Natural killer cell (primary cell): ENCODE measurements around the gene CLASP1. TPM values are rescaled to one million over a fixed set of nuclear protein-coding genes. Genes with fewer than 3 reads are reported as not detected.
A peak's percentile ranks its signal among the peaks of the same experiment; 100 is the strongest.

ENCODE experiments used
- ATAC-seq, 3 donors: fragments of 150-1000 bp in 2 of 3; fragments of 200-7000 bp in 1 of 3; cut with Tn5 transposase; 1 replicate in 1 of 3; 2 replicates in 2 of 3; pipeline ENCODE4 v1.10.0; 2021; ENCODE audit warnings: mild to moderate bottlenecking in 2 of 3, moderate library complexity in 2 of 3
- DNase-seq, 2 donors: peaks; one replicate each; pipeline versions ENCODE4 v3.0.0 to v3.0.0-alpha.2; 2013 to 2021; ENCODE audit warnings: mixed read lengths in 1 of 2
- H3K27ac ChIP-seq: one replicate; pipeline ENCODE4 v1.5.1; 2013; ENCODE audit warnings: mild to moderate bottlenecking, low read length
- H3K27me3 ChIP-seq: one replicate; pipeline ENCODE4 v1.6.1; 2013; ENCODE audit warnings: low read length; ENCODE audit not compliant: control insufficient read depth, insufficient read depth
- H3K36me3 ChIP-seq: one replicate; pipeline ENCODE4 v1.6.1; 2013; ENCODE audit warnings: low read length; ENCODE audit not compliant: control insufficient read depth, insufficient read depth
- H3K4me1 ChIP-seq: one replicate; pipeline ENCODE4 v1.6.1; 2013; ENCODE audit warnings: low read length; ENCODE audit not compliant: control insufficient read depth, insufficient read depth
- H3K4me3 ChIP-seq: one replicate; pipeline ENCODE4 v1.5.1; 2013; ENCODE audit warnings: low read length
- H3K9me3 ChIP-seq: one replicate; pipeline ENCODE4 v1.6.1; 2013; ENCODE audit warnings: low read length; ENCODE audit not compliant: control insufficient read depth, insufficient read depth
- H3K27ac Mint-ChIP-seq, 2 donors: one replicate each; pipeline ENCODE4 v1.8.0; 2022; ENCODE audit warnings: mild to moderate bottlenecking in 2 of 2, mixed read lengths in 2 of 2, moderate library complexity in 1 of 2
- H3K27me3 Mint-ChIP-seq, 2 donors: one replicate each; pipeline ENCODE4 v1.8.0; 2022; ENCODE audit warnings: low read depth in 2 of 2, mixed read lengths in 2 of 2
- H3K36me3 Mint-ChIP-seq: one replicate; pipeline ENCODE4 v1.8.0; 2022; ENCODE audit warnings: mixed read lengths
- H3K4me1 Mint-ChIP-seq, 2 donors: one replicate each; pipeline ENCODE4 v1.8.0; 2022; ENCODE audit warnings: mixed read lengths in 2 of 2
- H3K4me3 Mint-ChIP-seq: one replicate; pipeline ENCODE4 v1.8.0; 2022; ENCODE audit warnings: mild to moderate bottlenecking, moderate library complexity, mixed read lengths
- H3K9me3 Mint-ChIP-seq, 2 donors: one replicate each; pipeline ENCODE4 v1.8.0; 2022; ENCODE audit warnings: mixed read lengths in 2 of 2
- WGBS: methylation state at CpG from one replicate; pipeline ENCODE4 v1.1.7; 2013; ENCODE audit warnings: missing lambda C conversion rate; ENCODE audit not compliant: insufficient coverage; 5-methylcytosine and 5-hydroxymethylcytosine counted together
- intact Hi-C: fragments of 100-400 bp; cut with micrococcal nuclease; formaldehyde crosslinking; loops from one replicate; pipeline ENCODE4 v1.14.2; 2022
- total RNA-seq, 4 donors: library from RNA; stranded (reverse); fragments of 120-200 nt in 1 of 4; gene quantifications; one replicate each; pipeline versions ENCODE4 v1.2.3 to v1.2.4, GENCODE V29; 2013 to 2022
- TF ChIP-seq, protein P1 (sequence below): fragments of 200-600 bp; IDR thresholded peaks from one replicate; pipeline ENCODE4 v1.8.0; 2022; ENCODE audit warnings: antibody characterized with exemption

The CLASP1 gene
- total RNA-seq, 3 donors from 2014 or later (not counting 1 experiment from before 2014, with no cell fraction given): 125 to 142 (median 127) TPM

DNA sequence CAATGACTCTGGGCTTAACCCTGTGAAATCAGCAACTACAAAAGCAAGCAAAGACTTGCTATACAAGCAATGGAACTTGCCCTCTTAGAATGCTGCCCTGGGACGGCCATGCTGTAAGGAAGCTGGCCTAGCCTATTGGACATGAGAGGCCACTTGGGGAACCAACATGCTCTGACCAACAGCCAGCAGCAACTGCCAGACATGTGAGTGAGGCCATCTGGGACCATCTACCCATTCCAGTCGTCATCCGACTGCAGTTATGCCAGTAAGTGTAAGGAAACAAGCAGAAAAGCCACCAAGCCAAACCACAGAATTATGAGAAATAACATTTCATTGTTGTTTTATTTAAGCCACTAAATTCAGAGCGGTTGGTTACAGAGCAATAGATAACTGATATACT, 40.9 kb downstream of the CLASP1 start:
- peaks cover 18% of the 10 kb centered on the region for H3K9me3 ChIP-seq
- H3K27ac Mint-ChIP-seq: peak overlapping the region; percentile 27 to 47
- TF ChIP-seq, protein P1, sequence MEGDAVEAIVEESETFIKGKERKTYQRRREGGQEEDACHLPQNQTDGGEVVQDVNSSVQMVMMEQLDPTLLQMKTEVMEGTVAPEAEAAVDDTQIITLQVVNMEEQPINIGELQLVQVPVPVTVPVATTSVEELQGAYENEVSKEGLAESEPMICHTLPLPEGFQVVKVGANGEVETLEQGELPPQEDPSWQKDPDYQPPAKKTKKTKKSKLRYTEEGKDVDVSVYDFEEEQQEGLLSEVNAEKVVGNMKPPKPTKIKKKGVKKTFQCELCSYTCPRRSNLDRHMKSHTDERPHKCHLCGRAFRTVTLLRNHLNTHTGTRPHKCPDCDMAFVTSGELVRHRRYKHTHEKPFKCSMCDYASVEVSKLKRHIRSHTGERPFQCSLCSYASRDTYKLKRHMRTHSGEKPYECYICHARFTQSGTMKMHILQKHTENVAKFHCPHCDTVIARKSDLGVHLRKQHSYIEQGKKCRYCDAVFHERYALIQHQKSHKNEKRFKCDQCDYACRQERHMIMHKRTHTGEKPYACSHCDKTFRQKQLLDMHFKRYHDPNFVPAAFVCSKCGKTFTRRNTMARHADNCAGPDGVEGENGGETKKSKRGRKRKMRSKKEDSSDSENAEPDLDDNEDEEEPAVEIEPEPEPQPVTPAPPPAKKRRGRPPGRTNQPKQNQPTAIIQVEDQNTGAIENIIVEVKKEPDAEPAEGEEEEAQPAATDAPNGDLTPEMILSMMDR: no peak
- peaks cover 10% of the 10 kb centered on the region for H3K36me3 ChIP-seq
- no peak overlapping the region for H3K4me3 Mint-ChIP-seq
- H3K4me3 ChIP-seq: no peak overlapping the region
- WGBS: 92% methylated on average over 4 of the region's 4 CpGs
- H3K36me3 Mint-ChIP-seq: no peaks in the 10 kb centered on the region
- H3K4me1 Mint-ChIP-seq: peaks cover 14 to 39% of the 10 kb centered on the region in 2 donors
- no peaks in the 10 kb centered on the region for H3K27me3 ChIP-seq
- intact Hi-C loops: no loop called here
- H3K27ac ChIP-seq: no peak overlapping the region
- H3K9me3 Mint-ChIP-seq: no peaks in the 10 kb centered on the region
- no peaks in the 10 kb centered on the region for H3K4me1 ChIP-seq
- no peaks in the 10 kb centered on the region for H3K27me3 Mint-ChIP-seq
- DNase-seq: no peak
- no peak for ATAC-seq

DNA sequence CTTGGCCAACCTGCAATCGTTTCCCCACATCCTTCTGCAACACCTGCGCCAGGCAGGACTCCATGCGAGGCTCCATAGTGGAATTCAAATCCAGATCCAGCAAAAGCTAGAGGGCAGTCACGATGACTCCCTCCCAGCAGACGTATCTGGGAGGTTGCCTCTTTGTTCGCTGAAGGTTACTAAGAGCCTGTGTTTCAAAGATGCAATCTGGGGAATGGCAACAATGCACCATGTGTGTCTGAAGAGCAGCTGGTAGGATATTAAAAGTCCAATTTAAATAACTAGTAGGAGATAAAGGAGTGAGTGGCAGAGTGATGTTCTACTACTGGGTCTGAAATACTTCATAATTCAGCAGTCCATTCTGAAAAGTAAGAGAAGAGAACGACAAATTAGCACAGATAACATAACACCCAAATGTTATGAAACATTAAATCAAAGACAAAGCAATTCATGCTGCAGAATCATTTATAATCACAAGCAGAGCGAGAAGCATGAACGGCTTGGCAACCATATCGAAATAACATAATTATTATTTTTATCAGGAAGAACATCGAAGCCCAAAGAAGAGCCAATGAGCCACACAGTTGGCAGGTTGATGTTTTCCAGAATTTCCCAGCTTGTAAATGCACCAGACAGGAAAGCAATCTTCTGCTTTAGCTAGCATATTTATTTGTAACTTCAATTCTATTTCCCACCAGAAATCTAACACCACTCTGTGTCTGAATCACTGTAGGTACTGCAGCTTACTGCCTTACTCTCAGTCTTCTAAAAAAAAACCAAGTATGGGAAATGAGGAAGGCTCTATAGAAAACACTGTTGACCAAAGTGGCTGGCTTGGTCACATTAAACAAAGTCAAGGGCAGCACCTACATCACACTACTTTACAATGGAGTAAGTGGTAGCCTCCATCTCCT, 43.2 kb downstream of the CLASP1 start:
- ATAC-seq (no peak), DNase-seq (no peak)
- 96% methylated on average over 11 of the region's 11 CpGs for WGBS
- no peaks in the 10 kb centered on the region for H3K9me3 Mint-ChIP-seq
- no peak overlapping the region for H3K4me3 Mint-ChIP-seq
- peaks cover 12% of the 10 kb centered on the region for H3K9me3 ChIP-seq
- intact Hi-C loops: no loop called here
- H3K27ac ChIP-seq: no peak overlapping the region
- TF ChIP-seq, protein P1: no peak
- peaks cover 10% of the 10 kb centered on the region for H3K36me3 ChIP-seq
- H3K36me3 Mint-ChIP-seq: no peaks in the 10 kb centered on the region
- H3K4me3 ChIP-seq: no peak overlapping the region
- peaks cover 31 to 51% of the 10 kb centered on the region in 2 donors for H3K4me1 Mint-ChIP-seq
- no peaks in the 10 kb centered on the region for H3K27me3 Mint-ChIP-seq
- H3K27me3 ChIP-seq: no peaks in the 10 kb centered on the region
- H3K27ac Mint-ChIP-seq: peak overlapping the region; percentile 24 to 25
- no peaks in the 10 kb centered on the region for H3K4me1 ChIP-seq

DNA sequence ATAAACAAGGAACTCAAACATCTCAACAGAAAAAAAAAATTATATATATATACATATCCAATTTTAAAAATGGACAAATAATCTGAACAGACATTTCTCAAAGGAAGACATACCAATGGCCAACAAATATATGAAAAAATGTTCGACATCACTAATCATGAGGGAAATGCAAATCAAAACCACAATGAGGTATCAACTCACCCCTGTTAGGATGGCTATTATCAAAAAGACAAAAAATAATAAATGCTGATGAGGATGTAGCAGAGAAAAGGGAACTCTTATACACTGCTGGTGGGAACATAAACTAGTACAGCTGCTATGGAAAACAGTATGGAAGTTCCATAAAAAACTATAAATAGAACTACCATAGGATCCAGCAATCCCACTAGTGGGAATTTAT, 46.1 kb downstream of the CLASP1 start:
- no peaks in the 10 kb centered on the region for H3K9me3 Mint-ChIP-seq
- TF ChIP-seq, protein P1: no peak
- Histone ChIP-seq H3K27ac (no peak overlapping the region), H3K4me3 (no peak overlapping the region), H3K4me1 (peaks cover 3% of the 10 kb centered on the region), H3K9me3 (no peaks in the 10 kb centered on the region), H3K36me3 (peaks cover 10% of the 10 kb centered on the region), H3K27me3 (no peaks in the 10 kb centered on the region)
- DNase-seq (no peak), ATAC-seq (no peak)
- no peaks in the 10 kb centered on the region for H3K27me3 Mint-ChIP-seq
- no peaks in the 10 kb centered on the region for H3K36me3 Mint-ChIP-seq
- peaks cover 38 to 58% of the 10 kb centered on the region in 2 donors for H3K4me1 Mint-ChIP-seq
- no peak overlapping the region for H3K4me3 Mint-ChIP-seq
- WGBS: 100% methylated on average over 1 of the region's 1 CpG
- intact Hi-C loops: no loop called here
- peak overlapping the region; percentile 12 to 68 for H3K27ac Mint-ChIP-seq
